KOPT-K1 (cell line): ENCODE measurements around the gene GSTA5.
"Not testable (repeated sequence)": the region's sequence is repeated elsewhere in the genome, so short reads cannot be mapped to it uniquely, and the experiment has no call there.

Experiments used
- H3K27ac ChIP-seq: fragments of 200-600 bp; sonication (generic); 2 replicates; pipeline ENCODE4 v1.5.1; 2016; ENCODE audit warnings: antibody characterized with exemption, mild to moderate bottlenecking, low read depth, low read length; ENCODE audit not compliant: poor library complexity, severe bottlenecking
- H3K36me3 ChIP-seq: fragments of 200-600 bp; sonication (generic); 2 replicates; pipeline ENCODE4 v1.5.1; 2017; ENCODE audit warnings: antibody characterized with exemption, mild to moderate bottlenecking, low read length, moderate library complexity; ENCODE audit not compliant: insufficient read depth
- H3K9me3 ChIP-seq: fragments of 200-600 bp; sonication (generic); 2 replicates; pipeline ENCODE4 v1.5.1; 2017; ENCODE audit warnings: antibody characterized with exemption, low read length, mild to moderate bottlenecking; ENCODE audit not compliant: insufficient read depth, poor library complexity, severe bottlenecking

Gene GSTA5

GRCh38 chr6:52786249-52786956 lies 54.2 kb downstream of the GSTA5 start:
- H3K9me3 ChIP-seq, result peaks cover 5% of the 10 kb centered on the region
- no peaks in the 10 kb centered on the region for H3K36me3 ChIP-seq
- H3K27ac ChIP-seq, result no peak overlapping the region

- not testable (repeated sequence) for H3K9me3 ChIP-seq, H3K36me3 ChIP-seq, H3K27ac ChIP-seq
These were observed 57.8 kb downstream of the GSTA5 start for GRCh38 chr6:52782696-52783274.

- not testable (repeated sequence) for H3K9me3 ChIP-seq, H3K27ac ChIP-seq, H3K36me3 ChIP-seq
These were observed 58.4 kb downstream of the GSTA5 start for GRCh38 chr6:52782209-52782608.
